DOHH2 (cell line): ENCODE data around the gene GABRA4.
A peak's percentile ranks its signal among the peaks of the same experiment; 100 is the strongest.

Experiments used
- H3F3A ChIP-seq: fragments of 200-600 bp; sonication (generic), shearing (Covaris generic); 2 replicates; pipeline ENCODE4 v1.6.0; 2016; ENCODE audit warnings: antibody characterized with exemption, mild to moderate bottlenecking; ENCODE audit not compliant: control insufficient read depth, insufficient read depth
- H3K27ac ChIP-seq: fragments of 200-600 bp; sonication (generic); 2 replicates; pipeline ENCODE4 v1.5.1; 2014; ENCODE audit warnings: low read depth, mild to moderate bottlenecking, low read length, moderate library complexity
- H3K27me3 ChIP-seq: fragments of 200-600 bp; sonication (generic); 2 replicates; pipeline ENCODE4 v1.6.1; 2014; ENCODE audit warnings: mild to moderate bottlenecking, low read length, mixed read lengths; ENCODE audit not compliant: control insufficient read depth
- H3K36me3 ChIP-seq: fragments of 200-600 bp; sonication (generic); 2 replicates; pipeline ENCODE4 v1.6.1; 2014; ENCODE audit warnings: mild to moderate bottlenecking, low read length, moderate library complexity, mixed read lengths; ENCODE audit not compliant: control insufficient read depth
- H3K4me1 ChIP-seq: fragments of 200-600 bp; sonication (generic); 2 replicates; pipeline ENCODE4 v1.6.1; 2014; ENCODE audit warnings: mild to moderate bottlenecking, low read length, mixed read lengths; ENCODE audit not compliant: control insufficient read depth
- H3K4me2 ChIP-seq: fragments of 200-600 bp; sonication (generic); 2 replicates; pipeline ENCODE4 v1.6.0; 2014; ENCODE audit warnings: mild to moderate bottlenecking, low read length, moderate library complexity
- H3K4me3 ChIP-seq: fragments of 200-600 bp; sonication (generic); 2 replicates; pipeline ENCODE4 v1.5.1; 2014; ENCODE audit warnings: mild to moderate bottlenecking, low read length, mixed read lengths
- H3K79me2 ChIP-seq: fragments of 200-600 bp; sonication (generic); 2 replicates; pipeline ENCODE4 v1.6.1; 2014; ENCODE audit warnings: mild to moderate bottlenecking, low read length, mixed read lengths; ENCODE audit not compliant: control insufficient read depth
- H3K9me2 ChIP-seq: fragments of 200-600 bp; sonication (generic); replicated peaks from 2 replicates; pipeline ENCODE4 v1.6.1; 2014; ENCODE audit warnings: mild to moderate bottlenecking, low read length, mixed read lengths; ENCODE audit not compliant: control insufficient read depth
- H3K9me3 ChIP-seq: fragments of 200-600 bp; sonication (generic); 2 replicates; pipeline ENCODE4 v1.6.1; 2014; ENCODE audit warnings: antibody characterized with exemption, low read length, mixed read lengths; ENCODE audit not compliant: control insufficient read depth, insufficient read depth
- H4K20me1 ChIP-seq: fragments of 200-600 bp; sonication (generic); 2 replicates; pipeline ENCODE4 v1.6.0; 2014; ENCODE audit warnings: low read depth, mild to moderate bottlenecking, antibody characterized with exemption, low read length, moderate library complexity; ENCODE audit not compliant: control insufficient read depth, insufficient read depth
- CTCF ChIP-seq: fragments of 200-600 bp; sonication (generic); IDR thresholded peaks from one replicate; pipeline ENCODE4 v1.5.1; 2014; ENCODE audit warnings: antibody characterized with exemption, mild to moderate bottlenecking, low read depth, low read length; ENCODE audit not compliant: poor library complexity, severe bottlenecking
- EZH2phosphoT487 ChIP-seq: fragments of 200-600 bp; sonication (generic); IDR thresholded peaks from 2 replicates; pipeline ENCODE4 v1.6.1; 2017; ENCODE audit warnings: borderline replicate concordance, mild to moderate bottlenecking, antibody characterized with exemption, low read length, moderate library complexity, mixed read lengths

GABRA4 gene

GRCh38 chr4:47032405-47033106 lies 39.2 kb upstream of the GABRA4 start:
- H3K27me3 ChIP-seq: peaks cover 9% of the 10 kb centered on the region
- H3K27ac ChIP-seq: no peak overlapping the region
- H3K4me2 ChIP-seq: peak overlapping the region; percentile 38
- H3K4me3 ChIP-seq: peak overlapping the region; percentile 31; the same call in 1 of the 2 replicates
- no peaks in the 10 kb centered on the region for H3K36me3 ChIP-seq
- no peaks in the 10 kb centered on the region for H3K9me2 ChIP-seq
- H4K20me1 ChIP-seq: no peaks in the 10 kb centered on the region
- no peaks in the 10 kb centered on the region for H3K9me3 ChIP-seq
- H3F3A ChIP-seq: no peaks in the 10 kb centered on the region
- no peaks in the 10 kb centered on the region for H3K79me2 ChIP-seq
- H3K4me1 ChIP-seq: no peaks in the 10 kb centered on the region; the same call in 1 of the 2 replicates
- no peak for TF ChIP-seq EZH2phosphoT487
- peak; percentile 66 for TF ChIP-seq CTCF

- Histone ChIP-seq H3K27ac (no peak overlapping the region), H3F3A (no peaks in the 10 kb centered on the region), H3K79me2 (no peaks in the 10 kb centered on the region), H3K36me3 (no peaks in the 10 kb centered on the region), H3K4me3 (no peak overlapping the region), H3K9me3 (no peaks in the 10 kb centered on the region), H3K4me1 (no peaks in the 10 kb centered on the region; the same call in 1 of the 2 replicates), H4K20me1 (no peaks in the 10 kb centered on the region), H3K9me2 (no peaks in the 10 kb centered on the region), H3K27me3 (peaks cover 9% of the 10 kb centered on the region), H3K4me2 (peak overlapping the region; percentile 38; the same call in 1 of the 2 replicates)
- TF ChIP-seq EZH2phosphoT487 (no peak), CTCF (no peak)
Observed at GRCh38 chr4:47031751-47032404, 38.5 kb upstream of the GABRA4 start.

GRCh38 chr4:47031011-47031678 lies 37.8 kb upstream of the GABRA4 start, which contains the start of gene GABRB1:
TSS of gene GABRB1 (plus strand) at chr4:47031567.
- no peaks in the 10 kb centered on the region for H3K79me2 ChIP-seq
- H3K4me3 ChIP-seq: peak within 1 kb of the TSS; percentile 31; the same call in 1 of the 2 replicates
- H3F3A ChIP-seq: no peaks in the 10 kb centered on the region
- no peaks in the 10 kb centered on the region for H3K9me3 ChIP-seq
- H3K4me2 ChIP-seq: peak within 1 kb of the TSS; percentile 38
- no peaks in the 10 kb centered on the region; the same call in 1 of the 2 replicates for H3K4me1 ChIP-seq
- no peaks in the 10 kb centered on the region for H3K36me3 ChIP-seq
- TF ChIP-seq CTCF: no peak
- TF ChIP-seq EZH2phosphoT487: no peak
- H3K27me3 ChIP-seq: peaks cover 9% of the 10 kb centered on the region
- H4K20me1 ChIP-seq: no peaks in the 10 kb centered on the region
- no peak within 1 kb of the TSS for H3K27ac ChIP-seq
- H3K9me2 ChIP-seq: no peaks in the 10 kb centered on the region
